ENCODE data around the gene ATXN1.

- no peak for TF ChIP-seq CTCF (IDR thresholded peaks at IDR 0.05)
- no peak for TF ChIP-seq POLR2A (IDR thresholded peaks at IDR 0.05)
These were observed 38.6 kb downstream of the ATXN1 start for GRCh38 chr6:16722630-16723029.

Data from gastroesophageal sphincter (tissue), 3 donors.